Activated CD4-positive, CD25-positive, alpha-beta regulatory T cell treated with anti-CD3 and anti-CD28 coated beads, Interleukin-2, amount 50 U/mL, for 16 hours (primary cell): Measurements from ENCODE around the gene MED27.

Experiments used
- DNase-seq: peaks from one replicate; pipeline ENCODE4 v3.0.0-alpha.2; 2020; ENCODE audit warnings: low read depth, low spot score

Gene MED27

GRCh38 chr9:131854896-131855613 lies 224.6 kb downstream of the MED27 start:
- DNase-seq, result no peak

- DNase-seq, result no peak
Measured at GRCh38 chr9:131854334-131854733, 225.3 kb downstream of the MED27 start.

GRCh38 chr9:131853434-131853833 lies 226.2 kb downstream of the MED27 start:
- no peak for DNase-seq

- no peak for DNase-seq
Measured at GRCh38 chr9:131851414-131851813, 228.3 kb downstream of the MED27 start.

GRCh38 chr9:131849391-131849790 lies 230.3 kb downstream of the MED27 start:
- no peak for DNase-seq

GRCh38 chr9:131848570-131849160 lies 231.0 kb downstream of the MED27 start:
- DNase-seq, result no peak

GRCh38 chr9:131847665-131848354 lies 231.9 kb downstream of the MED27 start:
- DNase-seq, result no peak

- DNase-seq, result no peak
Measured at GRCh38 chr9:131845305-131846298, 234.1 kb downstream of the MED27 start.

GRCh38 chr9:131844745-131845118 lies 234.9 kb downstream of the MED27 start:
- no peak for DNase-seq

GRCh38 chr9:131843989-131844744 lies 235.5 kb downstream of the MED27 start:
- no peak for DNase-seq

GRCh38 chr9:131841765-131842318 lies 237.8 kb downstream of the MED27 start:
- no peak for DNase-seq

GRCh38 chr9:131840751-131841702 lies 238.6 kb downstream of the MED27 start:
- DNase-seq, result no peak

GRCh38 chr9:131840220-131840619 lies 239.4 kb downstream of the MED27 start:
- DNase-seq, result no peak

GRCh38 chr9:131839281-131840084 lies 240.2 kb downstream of the MED27 start:
- DNase-seq, result no peak

GRCh38 chr9:131838530-131839280 lies 241.0 kb downstream of the MED27 start:
- DNase-seq, result no peak

GRCh38 chr9:131837836-131838235 lies 241.8 kb downstream of the MED27 start:
- no peak for DNase-seq

GRCh38 chr9:131837316-131837715 lies 242.4 kb downstream of the MED27 start:
- no peak for DNase-seq
